ENCODE measurements around the gene MOV10.

MOV10 gene

DNA sequence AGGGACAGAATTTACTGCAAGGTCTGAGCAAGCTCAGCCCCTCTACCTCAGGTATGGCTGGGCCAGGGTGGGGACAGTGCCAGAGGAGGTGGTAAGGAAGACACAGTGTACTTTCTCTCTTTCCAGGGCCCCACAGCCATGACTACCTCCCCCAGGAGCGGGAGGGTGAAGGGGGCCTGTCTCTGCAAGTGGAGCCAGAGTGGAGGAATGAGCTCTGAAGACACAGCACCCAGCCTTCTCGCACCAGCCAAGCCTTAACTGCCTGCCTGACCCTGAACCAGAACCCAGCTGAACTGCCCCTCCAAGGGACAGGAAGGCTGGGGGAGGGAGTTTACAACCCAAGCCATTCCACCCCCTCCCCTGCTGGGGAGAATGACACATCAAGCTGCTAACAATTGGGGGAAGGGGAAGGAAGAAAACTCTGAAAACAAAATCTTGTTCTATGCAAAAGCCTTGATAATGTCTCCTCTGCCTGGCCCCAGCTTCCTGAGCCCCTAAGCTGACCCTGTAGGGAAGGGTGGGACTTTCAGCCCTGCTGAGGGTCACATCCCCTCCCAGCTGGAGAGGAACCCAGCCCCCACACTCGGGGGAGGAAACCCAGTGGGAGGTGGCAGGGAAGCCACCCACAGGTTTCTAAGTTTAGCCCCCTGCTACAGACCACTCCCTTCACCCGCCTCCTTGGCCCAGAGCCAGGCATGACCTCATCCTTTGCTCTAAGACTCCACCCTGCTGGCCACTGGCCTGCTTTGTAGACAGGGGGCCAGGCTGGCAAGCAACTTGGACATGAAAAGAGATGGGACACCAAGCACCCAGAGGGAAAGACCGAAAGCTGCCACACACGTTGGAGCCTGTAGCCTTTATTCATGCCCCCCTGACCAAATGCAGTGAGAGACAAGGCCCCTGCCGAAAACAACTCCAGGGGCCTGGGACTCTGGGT, 26.1 kb downstream of the MOV10 start:
- no peak overlapping the region for H3K4me3 ChIP-seq (ENCODE audit: low read length)
- no peak for TF ChIP-seq ZNF274 (IDR thresholded peaks at IDR 0.05; ENCODE audit: low read depth, low read length)

DNA sequence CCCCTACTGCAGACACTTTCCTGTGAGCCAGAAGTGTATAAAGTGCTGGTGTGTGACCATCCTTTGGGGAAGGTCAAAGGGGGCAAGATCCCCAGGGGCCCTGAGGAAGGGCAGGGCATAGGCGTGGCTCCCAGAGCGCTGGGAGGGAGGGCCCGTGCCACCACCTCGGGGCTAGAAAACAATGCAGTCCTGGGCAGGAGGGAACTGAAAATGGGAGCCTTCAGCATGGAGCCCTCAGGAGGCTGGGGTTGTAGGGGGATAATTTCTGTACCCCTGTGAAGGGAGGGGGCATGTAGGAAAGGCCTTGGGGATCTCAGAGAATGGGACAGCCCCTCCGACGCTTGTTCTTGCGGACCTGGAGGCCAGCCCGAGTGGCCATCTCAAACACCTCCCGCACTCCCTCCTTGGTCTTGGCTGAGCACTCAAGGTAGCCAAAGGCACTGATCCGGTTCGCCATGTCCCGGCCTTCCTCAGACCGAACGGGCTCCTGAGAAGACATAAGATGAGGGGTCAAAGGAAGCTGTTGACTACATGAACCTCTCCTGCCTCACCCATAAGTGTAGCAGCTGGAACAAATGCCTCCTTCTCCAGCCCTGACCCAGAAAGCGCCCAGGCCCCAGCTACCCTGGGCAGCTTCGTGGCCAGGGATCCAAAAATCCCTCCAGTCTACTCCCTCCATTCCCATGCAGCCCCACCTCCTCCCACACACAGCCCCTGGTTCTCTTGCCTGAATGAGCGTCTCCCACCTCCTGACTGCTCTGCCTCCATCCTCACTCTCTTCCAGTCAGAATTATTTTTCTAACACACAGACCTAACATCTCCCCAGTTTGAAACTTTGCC, 27.0 kb downstream of the MOV10 start:
- no peak for TF ChIP-seq ZNF274 (IDR thresholded peaks at IDR 0.05; ENCODE audit: low read depth, low read length)
- H3K4me3 ChIP-seq (ENCODE audit: low read length): no peak overlapping the region

DNA sequence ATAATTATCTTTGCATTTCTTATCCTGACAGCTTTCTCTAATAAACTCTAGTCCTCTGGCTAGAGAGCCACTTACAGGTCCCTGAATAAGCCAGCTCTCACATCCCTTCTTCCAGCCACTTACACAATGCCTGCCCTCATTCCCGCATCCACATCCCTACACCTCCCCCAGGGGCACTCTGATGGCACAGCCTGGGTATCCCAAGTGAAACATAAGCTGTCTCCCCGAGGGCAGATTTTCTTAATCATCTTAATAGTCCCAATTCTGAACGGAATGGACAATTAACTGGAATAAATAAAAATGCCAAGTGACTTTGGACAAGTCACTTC, 27.6 kb downstream of the MOV10 start:
- no peak for TF ChIP-seq ZNF274 (IDR thresholded peaks at IDR 0.05; ENCODE audit: low read depth, low read length)
- H3K4me3 ChIP-seq (ENCODE audit: low read length): no peak overlapping the region

DNA sequence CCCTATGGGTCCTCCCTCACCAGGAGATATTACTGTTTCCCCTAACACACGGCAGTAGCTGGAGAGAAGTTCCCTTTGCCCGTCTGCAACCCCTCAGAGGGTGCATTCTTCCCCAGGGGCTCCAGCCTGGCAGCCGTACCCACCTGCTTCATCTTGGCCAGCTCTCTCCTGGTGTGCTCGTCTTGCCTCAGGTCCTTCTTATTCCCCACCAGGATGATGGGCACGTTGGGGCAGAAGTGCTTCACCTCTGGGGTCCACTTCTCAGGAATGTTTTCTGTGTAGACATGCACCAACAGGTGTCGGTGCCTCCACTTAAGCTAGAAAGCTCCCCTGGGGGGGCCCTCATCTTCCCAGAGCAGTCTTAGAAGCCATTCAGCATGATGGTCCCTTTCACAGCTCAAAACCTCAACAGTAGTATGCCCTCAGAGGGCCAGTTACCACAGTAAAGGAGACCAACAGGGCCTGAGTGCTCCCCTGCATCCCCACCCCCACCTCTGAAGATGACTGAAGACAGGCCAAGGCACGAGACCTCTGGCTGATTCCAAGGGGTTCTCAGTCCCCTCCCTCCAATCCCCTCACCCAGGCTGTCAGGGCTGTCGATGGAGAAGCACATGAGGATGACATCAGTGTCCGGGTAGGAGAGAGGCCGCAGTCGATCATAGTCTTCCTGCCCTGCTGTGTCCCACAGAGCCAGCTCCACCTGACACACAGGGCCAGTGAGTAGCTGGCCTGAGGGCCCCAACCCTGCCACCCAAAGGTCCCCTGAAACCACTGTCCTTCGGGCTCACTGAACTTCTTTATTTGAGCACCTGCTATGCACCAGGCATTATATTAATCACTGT, 28.2 kb downstream of the MOV10 start:
- TF ChIP-seq ZNF274 (IDR thresholded peaks at IDR 0.05; ENCODE audit: low read depth, low read length): no peak
- no peak overlapping the region for H3K4me3 ChIP-seq (ENCODE audit: low read length)

DNA sequence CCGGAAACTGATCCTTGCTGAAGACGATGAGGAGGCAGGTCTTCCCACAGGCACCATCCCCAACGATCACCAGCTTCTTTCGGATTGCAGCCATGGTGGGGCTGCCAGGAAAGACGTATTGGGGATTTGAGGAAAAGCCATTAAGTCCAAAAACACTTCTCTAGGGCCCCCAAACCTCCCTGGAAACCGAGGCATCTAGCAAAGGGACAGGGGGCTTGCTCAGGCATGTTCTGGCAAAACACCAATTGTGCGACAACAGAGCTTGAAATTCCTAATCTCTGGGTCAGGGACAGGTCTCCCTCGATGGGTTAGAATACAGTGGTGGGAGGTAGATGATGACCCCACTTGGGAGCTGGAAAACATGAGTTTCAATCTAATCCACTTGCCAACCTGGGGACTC, 29.2 kb downstream of the MOV10 start:
- H3K4me3 ChIP-seq (ENCODE audit: low read length): no peak overlapping the region
- TF ChIP-seq ZNF274 (IDR thresholded peaks at IDR 0.05; ENCODE audit: low read depth, low read length): no peak

DNA sequence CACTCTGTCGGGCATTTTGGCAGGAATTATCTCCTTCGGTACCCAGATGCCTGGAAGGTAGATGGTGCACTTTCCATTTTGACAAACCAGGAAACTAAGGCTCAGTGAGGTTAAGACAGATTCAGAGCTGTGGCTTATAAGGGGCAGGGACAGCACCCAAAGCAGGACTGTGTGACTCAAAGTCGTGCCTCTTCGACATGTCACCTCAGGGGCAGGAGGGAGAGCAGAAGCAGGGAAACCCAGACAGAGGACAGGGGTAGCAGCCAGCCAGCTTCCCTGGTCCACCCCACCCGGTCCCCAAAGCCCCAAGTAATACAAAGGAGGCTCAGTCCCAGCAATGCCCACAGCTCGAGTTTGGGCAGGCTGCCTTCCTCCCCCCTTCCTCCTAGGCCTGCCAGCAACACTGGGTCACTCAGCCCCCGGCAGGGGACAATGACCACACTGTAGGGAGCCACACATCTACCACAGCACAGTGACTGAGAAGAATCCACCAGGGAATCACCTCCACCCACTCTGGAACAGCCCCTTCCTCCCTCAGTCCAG, 30.0 kb downstream of the MOV10 start:
- TF ChIP-seq ZNF274 (IDR thresholded peaks at IDR 0.05; ENCODE audit: low read depth, low read length): no peak
- peak overlapping the region; percentile 67; the same call in 1 of the 2 replicates for H3K4me3 ChIP-seq (ENCODE audit: low read length)

DNA sequence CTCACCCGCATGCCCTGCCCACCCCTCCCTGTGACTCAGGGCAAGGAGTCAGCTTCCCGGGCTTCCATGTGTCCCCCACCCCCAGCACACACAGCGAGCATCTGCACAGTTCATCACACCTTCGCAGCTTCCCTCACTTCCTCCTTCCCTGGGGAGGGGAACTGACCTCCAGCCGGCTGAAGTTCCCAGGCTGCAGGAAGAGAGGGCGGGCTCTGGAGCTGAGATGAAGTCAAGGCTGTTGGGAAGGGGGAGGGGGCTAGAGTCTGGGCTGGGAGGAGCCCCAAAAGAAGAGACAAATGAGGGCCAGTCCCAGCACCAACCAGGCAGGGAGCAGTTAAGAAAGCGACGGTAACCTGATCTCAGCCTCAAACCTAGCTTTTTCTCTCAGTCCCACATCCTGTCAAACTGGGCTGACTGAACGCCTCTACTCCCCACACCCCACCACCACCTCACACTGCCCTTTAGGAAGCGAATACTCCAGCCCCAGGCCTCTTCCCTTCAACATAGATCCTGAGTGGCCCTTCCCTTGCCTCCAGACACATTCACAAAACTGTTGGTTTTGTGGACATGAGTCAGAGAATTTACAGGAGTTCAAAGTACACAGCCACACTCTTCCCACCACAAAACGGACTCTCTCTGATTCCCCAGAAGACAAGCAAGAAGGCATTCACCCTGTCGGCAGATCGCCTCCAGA, 30.6 kb downstream of the MOV10 start:
- H3K4me3 ChIP-seq (ENCODE audit: low read length): peak overlapping the region; percentile 89; the same call in 1 of the 2 replicates
- TF ChIP-seq ZNF274 (IDR thresholded peaks at IDR 0.05; ENCODE audit: low read depth, low read length): no peak

DNA sequence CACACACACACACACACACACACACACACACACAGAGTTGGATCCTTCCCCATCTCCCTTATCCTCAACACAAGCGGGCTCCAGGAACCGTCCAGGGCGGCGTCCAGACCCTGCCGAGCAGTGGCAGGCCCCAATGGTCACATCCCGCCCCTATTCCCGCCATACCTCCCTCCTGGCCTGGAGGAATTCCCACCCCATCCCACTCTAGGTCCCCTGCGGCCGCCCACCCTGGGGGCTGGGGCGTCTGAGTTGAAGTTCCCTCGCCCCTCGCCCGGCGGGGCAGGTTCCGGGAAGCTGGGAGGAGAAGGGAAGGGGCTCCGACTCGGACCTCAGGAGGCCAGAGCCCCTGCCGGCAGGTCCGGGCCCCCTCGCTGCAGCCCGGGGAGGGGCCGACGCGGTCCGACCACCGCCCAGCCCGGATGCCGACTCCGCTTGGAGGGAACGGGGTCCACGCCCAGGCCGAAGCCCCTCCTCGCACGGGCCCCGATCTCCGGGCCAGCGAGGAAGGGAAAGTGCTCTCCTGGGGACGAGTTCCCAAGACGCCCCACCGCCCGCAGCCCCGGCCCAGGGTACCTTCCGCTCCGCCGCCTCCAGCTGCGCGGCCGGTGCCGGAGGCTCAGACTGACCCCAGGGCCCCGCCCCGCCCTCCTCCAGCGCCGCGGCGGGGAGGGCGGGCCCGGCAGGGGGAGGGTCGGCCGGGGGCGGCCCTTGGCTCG, 32.2 kb downstream of the MOV10 start, which contains the start of gene RHOC:
RHOC (minus strand) TSS at position 623 of the 716 bp plus-strand sequence. CDS start 3,328 bp downstream, outside the sequence.
- no peak for TF ChIP-seq ZNF274 (IDR thresholded peaks at IDR 0.05; ENCODE audit: low read depth, low read length)
- peak within 1 kb of the TSS; percentile 89 for H3K4me3 ChIP-seq (ENCODE audit: low read length)

DNA sequence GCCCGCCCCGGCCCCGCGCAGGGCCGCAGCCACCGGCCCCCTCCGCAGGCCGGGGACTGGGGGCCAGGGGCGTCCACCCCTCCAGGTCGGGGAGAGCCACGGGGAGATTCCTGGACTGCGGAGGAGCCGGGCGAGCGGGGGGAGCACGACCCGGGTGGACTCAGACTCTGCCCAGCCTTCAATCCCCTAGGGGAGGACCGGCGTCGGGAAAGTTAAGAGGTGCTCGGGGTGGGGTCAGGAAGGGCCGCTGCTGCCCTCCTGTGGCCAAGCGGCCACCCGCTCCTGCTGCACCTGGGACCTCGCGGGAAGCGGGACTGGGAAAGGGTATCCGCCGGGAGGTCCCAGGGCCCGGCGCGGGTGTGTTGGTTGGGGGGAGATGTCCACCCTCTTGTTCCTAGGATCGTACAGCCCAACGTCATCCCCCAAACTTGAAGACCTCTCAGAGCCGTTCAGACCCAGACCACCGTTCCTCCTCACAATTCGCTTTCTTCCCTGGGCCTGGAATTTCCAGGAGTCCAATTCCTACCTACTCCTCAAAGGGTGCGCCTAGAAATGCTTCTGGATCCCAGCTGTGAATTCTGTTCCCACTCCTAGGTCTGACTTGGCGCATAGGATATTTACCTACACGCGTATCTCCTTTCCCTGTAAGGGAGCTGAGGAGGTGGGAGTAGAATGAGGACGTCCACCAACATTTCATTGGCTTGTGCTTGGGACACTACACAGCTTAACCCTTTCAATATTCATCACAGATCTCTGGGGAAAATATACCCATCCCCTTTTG, 33.0 kb downstream of the MOV10 start:
- H3K4me3 ChIP-seq (ENCODE audit: low read length): peak overlapping the region; percentile 89; the same call in 1 of the 2 replicates
- TF ChIP-seq ZNF274 (IDR thresholded peaks at IDR 0.05; ENCODE audit: low read depth, low read length): no peak

DNA sequence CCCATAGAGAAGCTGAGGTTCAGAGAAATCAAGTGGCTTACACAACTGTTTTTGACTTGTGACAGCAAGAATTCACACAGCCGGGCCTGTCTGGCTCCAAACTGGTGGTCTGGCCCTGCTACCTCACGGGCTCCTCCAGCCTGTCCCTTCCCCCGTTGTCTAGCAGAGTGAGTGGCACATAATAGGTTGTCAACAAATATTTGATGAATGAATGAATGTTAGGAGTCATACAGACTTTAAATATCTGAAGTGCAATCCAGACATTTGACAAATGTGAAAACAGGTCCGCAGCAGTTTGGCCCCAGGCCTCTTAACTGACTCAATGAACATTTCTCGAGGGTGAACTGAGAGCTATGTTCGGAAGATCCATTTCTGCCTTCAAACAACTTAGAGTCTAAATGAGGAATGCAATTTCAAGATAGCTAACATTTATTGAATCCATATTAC, 33.6 kb downstream of the MOV10 start:
- no peak overlapping the region for H3K4me3 ChIP-seq (ENCODE audit: low read length)
- no peak for TF ChIP-seq ZNF274 (IDR thresholded peaks at IDR 0.05; ENCODE audit: low read depth, low read length)

DNA sequence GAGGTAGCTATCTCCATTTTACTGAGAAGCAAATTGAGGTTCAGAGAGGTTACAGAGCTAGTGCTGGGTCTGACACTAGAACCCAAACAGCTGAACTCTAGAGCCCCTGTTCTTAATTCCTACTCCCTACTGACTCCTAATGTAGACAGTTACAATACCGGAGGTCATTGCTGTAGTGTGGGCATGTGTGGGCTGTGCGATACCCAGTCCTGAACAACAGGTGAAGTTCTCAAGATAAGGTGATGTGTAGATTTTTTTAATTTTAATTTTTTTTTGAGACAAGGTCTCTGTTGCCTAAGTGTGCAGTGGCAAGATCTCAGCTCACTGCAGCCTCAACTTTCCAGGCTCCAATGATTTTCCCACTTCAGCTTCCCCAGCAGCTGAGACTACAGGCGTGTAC, 34.0 kb downstream of the MOV10 start:
- TF ChIP-seq ZNF274 (IDR thresholded peaks at IDR 0.05; ENCODE audit: low read depth, low read length): no peak
- H3K4me3 ChIP-seq (ENCODE audit: low read length): no peak overlapping the region

DNA sequence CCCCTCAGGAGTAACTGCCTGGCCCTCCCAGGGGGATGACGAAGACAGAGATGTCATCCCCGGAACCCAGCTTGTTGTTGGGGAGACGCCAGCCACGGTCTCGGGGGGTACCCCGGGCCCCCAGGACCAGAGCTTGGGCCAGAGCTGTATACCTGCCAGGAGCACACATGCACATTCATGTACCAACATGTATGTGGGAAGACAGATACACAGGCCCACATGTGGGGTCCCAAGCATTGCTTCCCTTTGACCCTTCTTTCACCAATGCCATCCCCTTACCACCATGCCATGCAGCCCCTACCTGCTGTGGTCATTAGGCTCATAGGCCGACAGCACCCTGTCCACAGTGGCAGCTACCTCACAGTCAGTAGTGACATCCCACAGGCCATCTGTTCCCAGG, 35.7 kb downstream of the MOV10 start:
- no peak overlapping the region for H3K4me3 ChIP-seq (ENCODE audit: low read length)
- TF ChIP-seq ZNF274 (IDR thresholded peaks at IDR 0.05; ENCODE audit: low read depth, low read length): no peak

Data from GM08714 (cell line).